ENCODE results near the gene GALNT13. TPM values are rescaled to one million over a fixed set of nuclear protein-coding genes. Genes with fewer than 3 reads are reported as not detected.

Gene GALNT13
- total RNA-seq, 1 donor from 2014 or later = not detected

GRCh38 chr2:154261473-154262027 lies 389.8 kb downstream of the GALNT13 start:
- ATAC-seq (ENCODE audit: low read depth) (no peak), DNase-seq (no peak)
- no peak overlapping the region for H3K4me3 Mint-ChIP-seq
- H3K27me3 Mint-ChIP-seq = no peaks in the 10 kb centered on the region
- no peaks in the 10 kb centered on the region for H3K9me3 Mint-ChIP-seq
- CTCF ChIA-PET = no interaction called here
- TF ChIP-seq CTCF (IDR thresholded peaks at IDR 0.05) = no peak
- intact Hi-C loops (cut with micrococcal nuclease) = no loop called here
- H3K27ac Mint-ChIP-seq = no peak overlapping the region
- H3K4me1 Mint-ChIP-seq = no peaks in the 10 kb centered on the region
- H3K36me3 Mint-ChIP-seq (ENCODE audit: low read depth) = no peaks in the 10 kb centered on the region
- POLR2A ChIA-PET = no interaction called here

DNA sequence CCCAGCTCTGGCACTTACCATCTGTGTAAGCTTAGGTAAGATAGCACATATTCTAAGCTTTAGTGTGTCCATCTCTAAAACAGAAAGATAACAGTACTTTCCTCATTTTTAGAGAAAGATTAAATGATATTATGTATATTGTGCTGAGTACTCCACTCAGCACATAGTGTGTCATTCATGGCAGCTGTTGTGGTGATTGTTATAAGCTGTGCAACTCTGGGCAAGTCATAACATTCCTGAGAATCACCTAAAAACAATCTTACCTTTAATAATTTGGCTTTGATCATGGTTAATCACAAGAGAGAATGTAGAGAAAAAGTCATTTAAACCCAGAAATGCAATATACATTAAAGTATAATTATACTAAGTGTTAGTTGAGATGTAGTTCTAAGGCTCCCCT lies 391.5 kb downstream of the GALNT13 start:
- CTCF ChIA-PET = no interaction called here
- no peak for DNase-seq
- Mint-ChIP-seq H3K36me3 (ENCODE audit: low read depth) (no peaks in the 10 kb centered on the region), H3K4me1 (no peaks in the 10 kb centered on the region), H3K27me3 (no peaks in the 10 kb centered on the region), H3K4me3 (no peak overlapping the region), H3K9me3 (no peaks in the 10 kb centered on the region), H3K27ac (no peak overlapping the region)
- POLR2A ChIA-PET = no interaction called here
- ATAC-seq (ENCODE audit: low read depth) = no peak
- no peak for TF ChIP-seq CTCF (IDR thresholded peaks at IDR 0.05)
- intact Hi-C loops (cut with micrococcal nuclease) = no loop called here

GRCh38 chr2:154264024-154264423 lies 392.3 kb downstream of the GALNT13 start:
- Mint-ChIP-seq H3K4me3 (no peak overlapping the region), H3K4me1 (no peaks in the 10 kb centered on the region), H3K27me3 (no peaks in the 10 kb centered on the region), H3K27ac (no peak overlapping the region), H3K36me3 (ENCODE audit: low read depth) (no peaks in the 10 kb centered on the region), H3K9me3 (no peaks in the 10 kb centered on the region)
- ChIA-PET CTCF (no interaction called here), POLR2A (no interaction called here)
- intact Hi-C loops (cut with micrococcal nuclease) = no loop called here
- DNase-seq = no peak
- ATAC-seq (ENCODE audit: low read depth) = no peak
- TF ChIP-seq CTCF (IDR thresholded peaks at IDR 0.05) = no peak

DNA sequence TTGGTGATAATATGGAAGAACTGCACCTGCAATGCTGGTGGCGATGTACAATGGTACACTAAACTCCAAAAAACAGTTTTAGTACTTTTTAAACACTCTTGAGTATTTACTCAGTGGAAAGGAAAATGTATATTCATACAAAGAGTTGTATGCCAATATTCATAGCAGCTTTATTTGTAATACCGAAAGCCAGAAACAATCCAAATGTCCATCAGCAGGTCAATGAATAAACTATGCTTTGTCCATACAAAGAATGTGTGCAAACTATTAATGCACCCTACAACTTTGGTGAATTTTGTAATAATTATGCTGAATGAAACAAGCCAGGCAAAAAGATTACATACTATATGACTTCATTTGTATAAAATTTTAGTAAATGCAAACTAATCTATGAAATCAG lies 396.3 kb downstream of the GALNT13 start:
- TF ChIP-seq CTCF (IDR thresholded peaks at IDR 0.05) = no peak
- ATAC-seq (ENCODE audit: low read depth) (no peak), DNase-seq (no peak)
- Mint-ChIP-seq H3K27me3 (no peaks in the 10 kb centered on the region), H3K36me3 (ENCODE audit: low read depth) (no peaks in the 10 kb centered on the region), H3K9me3 (no peaks in the 10 kb centered on the region), H3K27ac (no peak overlapping the region), H3K4me3 (no peak overlapping the region), H3K4me1 (no peaks in the 10 kb centered on the region)
- intact Hi-C loops (cut with micrococcal nuclease) = no loop called here
- ChIA-PET CTCF (no interaction called here), POLR2A (no interaction called here)

DNA sequence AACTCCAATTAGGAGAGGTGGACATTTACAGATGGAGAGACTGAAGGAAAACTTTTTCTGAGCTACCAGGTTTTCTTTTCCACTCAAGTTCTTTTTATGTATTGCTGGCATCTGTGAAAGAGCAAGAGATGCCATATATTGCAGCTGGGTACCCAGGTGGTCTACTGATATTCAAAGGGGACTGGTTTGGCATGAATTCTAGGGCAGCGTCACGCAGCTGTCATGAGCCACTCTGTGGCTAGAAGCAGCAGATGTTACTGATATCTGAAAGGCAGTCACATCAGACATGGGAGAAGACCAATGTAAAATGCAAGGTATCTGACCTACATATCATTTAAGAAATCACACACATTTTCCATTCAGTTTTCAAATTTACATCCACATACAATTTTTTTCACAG lies 408.8 kb downstream of the GALNT13 start:
- intact Hi-C loops (cut with micrococcal nuclease) = no loop called here
- ChIA-PET POLR2A (no interaction called here), CTCF (no interaction called here)
- H3K27me3 Mint-ChIP-seq = no peaks in the 10 kb centered on the region
- no peaks in the 10 kb centered on the region for H3K36me3 Mint-ChIP-seq (ENCODE audit: low read depth)
- TF ChIP-seq CTCF (IDR thresholded peaks at IDR 0.05) = no peak
- ATAC-seq (ENCODE audit: low read depth) = no peak
- peaks cover 9% of the 10 kb centered on the region for H3K9me3 Mint-ChIP-seq
- no peaks in the 10 kb centered on the region for H3K4me1 Mint-ChIP-seq
- DNase-seq = no peak
- no peak overlapping the region for H3K27ac Mint-ChIP-seq
- H3K4me3 Mint-ChIP-seq = no peak overlapping the region

Measured in activated B cell treated with CpG ODN at 0.5 μM for 24 hours (primary cell).